HepG2 (cell line): ENCODE measurements around the gene BICDL2. TPM values are rescaled to one million over a fixed set of nuclear protein-coding genes. Genes with fewer than 3 reads are reported as not detected.
A peak's percentile ranks its signal among the peaks of the same experiment; 100 is the strongest.

ENCODE experiments used
- ATF5 ChIP-seq: sonication (generic); formaldehyde crosslinking; IDR thresholded peaks from 2 replicates; pipeline ENCODE4 v1.4.0; 2020; ENCODE audit warnings: mild to moderate bottlenecking, low read depth, missing genetic modification reagents
- EHMT2 ChIP-seq: fragments of 200-600 bp; sonication (generic); IDR thresholded peaks from 2 replicates; pipeline ENCODE4 v1.7.0; 2017; ENCODE audit warnings: antibody characterized with exemption, low read depth, low read length, borderline replicate concordance
- GABPA ChIP-seq, 2 experiments: IDR thresholded peaks; 2 replicates each; pipeline ENCODE4 v1.6.1; 2011 to 2016; ENCODE audit warnings: low read depth in 2 of 2, low read length in 1 of 2, missing biosample characterization in 1 of 2, missing genetic modification characterization in 1 of 2
- HIVEP1 ChIP-seq: sonication (generic); formaldehyde crosslinking; IDR thresholded peaks from 2 replicates; pipeline ENCODE4 v1.4.0; 2020; ENCODE audit warnings: mild to moderate bottlenecking, missing genetic modification reagents
- HNF1B ChIP-seq: sonication (generic); formaldehyde crosslinking; IDR thresholded peaks from 2 replicates; pipeline ENCODE4 v1.5.1; 2020; ENCODE audit warnings: mild to moderate bottlenecking, moderate library complexity, missing genetic modification reagents
- HNRNPH1 ChIP-seq: fragments of 200-400 bp; formaldehyde crosslinking; optimal IDR thresholded peaks from 2 replicates; pipeline ENCODE3; 2017; ENCODE audit warnings: mild to moderate bottlenecking, low read depth, low read length
- KDM5A ChIP-seq: fragments of 200-600 bp; sonication (generic); IDR thresholded peaks from 2 replicates; pipeline ENCODE4 v1.7.0; 2018; ENCODE audit warnings: antibody characterized with exemption, mild to moderate bottlenecking, low read length, borderline replicate concordance
- MAFK ChIP-seq, 2 experiments: IDR thresholded peaks in 1 of 2; conservative IDR thresholded peaks in 1 of 2; 2 replicates each; pipeline ENCODE4 v1.6.1; 2011; ENCODE audit warnings: improper control_type of control experiment in 2 of 2, low read length in 2 of 2
- POLR2A ChIP-seq, 2 experiments: IDR thresholded peaks; 2 replicates each; pipeline ENCODE4 v1.6.1; 2011; ENCODE audit warnings: low read depth in 2 of 2, low read length in 2 of 2, mild to moderate bottlenecking in 1 of 2, moderate library complexity in 1 of 2; ENCODE audit not compliant: insufficient read depth in 1 of 2
- RELA ChIP-seq: sonication (generic); formaldehyde crosslinking; IDR thresholded peaks from 2 replicates; pipeline ENCODE4 v1.4.0; 2020; ENCODE audit warnings: missing genetic modification reagents
- SCMH1 ChIP-seq: sonication (generic); formaldehyde crosslinking; IDR thresholded peaks from 2 replicates; pipeline ENCODE4 v1.9.0; 2021; ENCODE audit warnings: missing genetic modification reagents, mild to moderate bottlenecking, borderline replicate concordance
- SIN3A ChIP-seq: IDR thresholded peaks from 2 replicates; pipeline ENCODE4 v1.6.1; 2011; ENCODE audit warnings: low read depth, mild to moderate bottlenecking, control low read depth, low read length, borderline replicate concordance
- SMARCC2 ChIP-seq: fragments of 450-650 bp; IDR thresholded peaks from 2 replicates; pipeline ENCODE4 v1.6.1; 2017; ENCODE audit warnings: antibody characterized with exemption, mild to moderate bottlenecking
- SYNCRIP ChIP-seq: fragments of 200-400 bp; formaldehyde crosslinking; IDR thresholded peaks from 2 replicates; pipeline ENCODE4 v1.6.1; 2018; ENCODE audit warnings: mild to moderate bottlenecking, low read depth, low read length; ENCODE audit not compliant: insufficient read depth
- TMF1 ChIP-seq: sonication (generic); formaldehyde crosslinking; IDR thresholded peaks from 2 replicates; pipeline ENCODE4 v1.8.1; 2022; ENCODE audit warnings: low read depth, missing genetic modification reagents
- ZBTB7A ChIP-seq: sonication (generic); formaldehyde crosslinking; IDR thresholded peaks from 2 replicates; pipeline ENCODE4 v1.8.0; 2022; ENCODE audit warnings: mild to moderate bottlenecking, missing genetic modification reagents
- ZBTB7B ChIP-seq: sonication (generic); formaldehyde crosslinking; IDR thresholded peaks from 2 replicates; pipeline ENCODE4 v1.4.0; 2020; ENCODE audit warnings: missing genetic modification reagents
- ZC3H4 ChIP-seq: sonication (generic); formaldehyde crosslinking; IDR thresholded peaks from 2 replicates; pipeline ENCODE4 v1.4.0; 2020; ENCODE audit warnings: missing genetic modification reagents, borderline replicate concordance
- ZNF253 ChIP-seq: sonication (generic); formaldehyde crosslinking; IDR thresholded peaks from 2 replicates; pipeline ENCODE4 v1.8.0; 2022; ENCODE audit warnings: mild to moderate bottlenecking, missing genetic modification reagents, borderline replicate concordance
- ZNF746 ChIP-seq: sonication (generic); formaldehyde crosslinking; IDR thresholded peaks from 2 replicates; pipeline ENCODE4 v1.8.0; 2022; ENCODE audit warnings: mild to moderate bottlenecking, missing genetic modification reagents
- ZNF777 ChIP-seq: sonication (generic); formaldehyde crosslinking; IDR thresholded peaks from 2 replicates; pipeline ENCODE4 v1.4.0; 2020; ENCODE audit warnings: missing genetic modification reagents
- ZSCAN30 ChIP-seq: sonication (generic); formaldehyde crosslinking; IDR thresholded peaks from 2 replicates; pipeline ENCODE4 v1.5.0; 2020; ENCODE audit warnings: mild to moderate bottlenecking, missing genetic modification reagents
- polyA plus RNA-seq, 8 experiments: library from polyadenylated mRNA; depleted of rRNA in 3 of 8; stranded (reverse) in 7 of 8; unstranded in 1 of 8; fragments of >200 nt; fragmentation: Illumina TruSeq in 4 of 8; extraction: Trizol in 4 of 8; gene quantifications; 2 replicates each; pipeline versions ENCODE4 v1.2.1 to v1.2.3, GENCODE V29; 2011 to 2016; ENCODE audit warnings: low read depth in 4 of 8, missing spikeins in 1 of 8, mixed read lengths in 1 of 8; ENCODE audit not compliant: insufficient read depth in 1 of 8
- total RNA-seq, 5 experiments: library from RNA; depleted of rRNA; stranded (reverse); fragments of >200 nt; fragmentation: Illumina TruSeq; extraction: Trizol; gene quantifications; 2 replicates each; pipeline ENCODE4 v1.2.3, GENCODE V29; 2016; ENCODE audit warnings: low read depth in 1 of 5
- TF ChIP-seq, protein P1 (sequence below): sonication (generic); formaldehyde crosslinking; conservative IDR thresholded peaks from 2 replicates; pipeline ENCODE4 v1.8.0; 2022; ENCODE audit warnings: mild to moderate bottlenecking, moderate library complexity, missing genetic modification reagents
- TF ChIP-seq, protein P2 (sequence below): sonication (generic); formaldehyde crosslinking; IDR thresholded peaks from 2 replicates; pipeline ENCODE4 v1.5.1; 2020; ENCODE audit warnings: missing genetic modification reagents, mild to moderate bottlenecking, borderline replicate concordance
- TF ChIP-seq, protein P3 (sequence below): IDR thresholded peaks from 2 replicates; pipeline ENCODE4 v1.6.1; 2016

Gene BICDL2
- total and polyA plus RNA-seq, 2 of the 13 experiments (the other 11 are each of a cell fraction or from before 2014, with no cell fraction given) = 0.12 TPM; not detected in 1

- TF ChIP-seq ZNF253 (CRISPR knock-in tag) = no peak
- TF ChIP-seq HIVEP1 (CRISPR knock-in tag) = no peak; the same call in 1 of the 2 replicates
- TF ChIP-seq MAFK (conservative IDR thresholded peaks at IDR 0.05 in 1 of 2, IDR thresholded peaks at IDR 0.05 in 1 of 2; ENCODE audit: low read length in 2 of 2) = no peak
- TF ChIP-seq, protein P1, sequence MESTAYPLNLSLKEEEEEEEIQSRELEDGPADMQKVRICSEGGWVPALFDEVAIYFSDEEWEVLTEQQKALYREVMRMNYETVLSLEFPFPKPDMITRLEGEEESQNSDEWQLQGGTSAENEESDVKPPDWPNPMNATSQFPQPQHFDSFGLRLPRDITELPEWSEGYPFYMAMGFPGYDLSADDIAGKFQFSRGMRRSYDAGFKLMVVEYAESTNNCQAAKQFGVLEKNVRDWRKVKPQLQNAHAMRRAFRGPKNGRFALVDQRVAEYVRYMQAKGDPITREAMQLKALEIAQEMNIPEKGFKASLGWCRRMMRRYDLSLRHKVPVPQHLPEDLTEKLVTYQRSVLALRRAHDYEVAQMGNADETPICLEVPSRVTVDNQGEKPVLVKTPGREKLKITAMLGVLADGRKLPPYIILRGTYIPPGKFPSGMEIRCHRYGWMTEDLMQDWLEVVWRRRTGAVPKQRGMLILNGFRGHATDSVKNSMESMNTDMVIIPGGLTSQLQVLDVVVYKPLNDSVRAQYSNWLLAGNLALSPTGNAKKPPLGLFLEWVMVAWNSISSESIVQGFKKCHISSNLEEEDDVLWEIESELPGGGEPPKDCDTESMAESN = 0 out of 2 replicates have a peak, but pooled peaks have one; percentile 3
- no peak for TF ChIP-seq EHMT2
- no peak for TF ChIP-seq TMF1 (CRISPR knock-in tag)
- TF ChIP-seq ZSCAN30 = no peak
- TF ChIP-seq ZBTB7B (CRISPR knock-in tag) = peak; percentile 55; the same call in 1 of the 2 replicates
- peak; percentile 44; the same call in 1 of the 2 replicates for TF ChIP-seq HNF1B
- no peak for TF ChIP-seq SIN3A
- TF ChIP-seq, protein P2, sequence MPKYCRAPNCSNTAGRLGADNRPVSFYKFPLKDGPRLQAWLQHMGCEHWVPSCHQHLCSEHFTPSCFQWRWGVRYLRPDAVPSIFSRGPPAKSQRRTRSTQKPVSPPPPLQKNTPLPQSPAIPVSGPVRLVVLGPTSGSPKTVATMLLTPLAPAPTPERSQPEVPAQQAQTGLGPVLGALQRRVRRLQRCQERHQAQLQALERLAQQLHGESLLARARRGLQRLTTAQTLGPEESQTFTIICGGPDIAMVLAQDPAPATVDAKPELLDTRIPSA (CRISPR knock-in tag) = no peak
- TF ChIP-seq ZNF746 (CRISPR knock-in tag) = no peak
- no peak for TF ChIP-seq HNRNPH1
- no peak for TF ChIP-seq ZC3H4
- no peak for TF ChIP-seq SCMH1 (CRISPR knock-in tag)
- no peak for TF ChIP-seq RELA (CRISPR knock-in tag)
- TF ChIP-seq SYNCRIP = no peak
- TF ChIP-seq ZBTB7A = no peak
- TF ChIP-seq, protein P3, sequence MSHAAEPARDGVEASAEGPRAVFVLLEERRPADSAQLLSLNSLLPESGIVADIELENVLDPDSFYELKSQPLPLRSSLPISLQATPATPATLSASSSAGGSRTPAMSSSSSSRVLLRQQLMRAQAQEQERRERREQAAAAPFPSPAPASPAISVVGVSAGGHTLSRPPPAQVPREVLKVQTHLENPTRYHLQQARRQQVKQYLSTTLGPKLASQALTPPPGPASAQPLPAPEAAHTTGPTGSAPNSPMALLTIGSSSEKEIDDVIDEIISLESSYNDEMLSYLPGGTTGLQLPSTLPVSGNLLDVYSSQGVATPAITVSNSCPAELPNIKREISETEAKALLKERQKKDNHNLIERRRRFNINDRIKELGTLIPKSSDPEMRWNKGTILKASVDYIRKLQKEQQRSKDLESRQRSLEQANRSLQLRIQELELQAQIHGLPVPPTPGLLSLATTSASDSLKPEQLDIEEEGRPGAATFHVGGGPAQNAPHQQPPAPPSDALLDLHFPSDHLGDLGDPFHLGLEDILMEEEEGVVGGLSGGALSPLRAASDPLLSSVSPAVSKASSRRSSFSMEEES (CRISPR knock-in tag) = no peak
- no peak for TF ChIP-seq SMARCC2
- TF ChIP-seq GABPA (IDR thresholded peaks at IDR 0.05; ENCODE audit: low read depth, low read length) = no peak
- no peak for TF ChIP-seq GABPA (CRISPR knock-in tag; IDR thresholded peaks at IDR 0.05; ENCODE audit: low read depth)
- TF ChIP-seq ZNF777 = no peak
- TF ChIP-seq ATF5 (CRISPR knock-in tag) = no peak
- no peak for TF ChIP-seq POLR2A (IDR thresholded peaks at IDR 0.05; ENCODE audit: insufficient read depth in 1 of 2, low read depth in 2 of 2, low read length in 2 of 2)
- 0 out of 2 replicates have a peak, but pooled peaks have one; percentile 17 for TF ChIP-seq KDM5A
Observed at GRCh38 chr16:3019594-3020246, 17.0 kb downstream of the BICDL2 start (continued).
